ENCODE results near the gene MRGPRF.

DNA sequence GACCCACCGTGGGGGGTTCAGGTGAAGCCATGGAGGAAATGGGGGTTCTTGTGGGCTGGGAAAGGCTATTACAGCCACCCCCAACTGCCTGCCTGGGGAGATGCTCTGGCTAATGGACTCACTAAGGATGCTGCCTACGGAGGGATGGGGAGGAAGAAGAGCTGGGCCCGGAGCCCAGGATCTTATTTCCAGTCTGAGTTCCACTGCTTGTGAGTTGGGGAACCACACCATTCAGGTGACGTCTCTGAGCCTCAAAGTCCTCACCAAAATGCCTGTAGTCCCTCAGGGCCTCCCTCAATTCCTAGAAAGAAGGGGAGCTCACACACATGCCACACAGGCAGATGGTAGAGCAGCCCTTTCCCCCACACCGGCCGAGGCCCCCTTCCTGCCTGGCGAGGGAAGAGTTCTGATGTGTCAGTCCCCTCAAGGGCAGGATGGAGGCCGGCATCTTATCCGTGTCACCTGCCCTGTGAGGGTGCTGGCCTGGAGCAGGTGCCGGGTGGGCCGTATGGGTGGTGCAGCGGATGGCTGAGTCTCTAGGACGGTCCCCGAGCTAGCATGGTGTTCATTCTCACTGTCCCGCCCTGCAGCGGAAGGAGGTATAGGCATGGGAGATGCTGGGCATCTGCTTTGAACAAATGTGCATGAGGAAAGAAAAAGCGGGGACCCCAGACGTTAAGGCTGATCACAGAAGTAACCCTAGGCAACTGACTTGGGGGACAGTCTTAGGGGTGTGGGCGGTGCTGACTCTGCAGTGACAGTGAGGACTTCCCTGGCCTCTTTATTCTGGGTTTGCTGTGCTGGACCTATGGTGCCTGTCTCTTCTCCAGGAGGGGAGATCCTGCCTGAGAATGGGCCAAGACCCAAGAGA lies 15.7 kb downstream of the MRGPRF start:
- TF ChIP-seq, protein P1, sequence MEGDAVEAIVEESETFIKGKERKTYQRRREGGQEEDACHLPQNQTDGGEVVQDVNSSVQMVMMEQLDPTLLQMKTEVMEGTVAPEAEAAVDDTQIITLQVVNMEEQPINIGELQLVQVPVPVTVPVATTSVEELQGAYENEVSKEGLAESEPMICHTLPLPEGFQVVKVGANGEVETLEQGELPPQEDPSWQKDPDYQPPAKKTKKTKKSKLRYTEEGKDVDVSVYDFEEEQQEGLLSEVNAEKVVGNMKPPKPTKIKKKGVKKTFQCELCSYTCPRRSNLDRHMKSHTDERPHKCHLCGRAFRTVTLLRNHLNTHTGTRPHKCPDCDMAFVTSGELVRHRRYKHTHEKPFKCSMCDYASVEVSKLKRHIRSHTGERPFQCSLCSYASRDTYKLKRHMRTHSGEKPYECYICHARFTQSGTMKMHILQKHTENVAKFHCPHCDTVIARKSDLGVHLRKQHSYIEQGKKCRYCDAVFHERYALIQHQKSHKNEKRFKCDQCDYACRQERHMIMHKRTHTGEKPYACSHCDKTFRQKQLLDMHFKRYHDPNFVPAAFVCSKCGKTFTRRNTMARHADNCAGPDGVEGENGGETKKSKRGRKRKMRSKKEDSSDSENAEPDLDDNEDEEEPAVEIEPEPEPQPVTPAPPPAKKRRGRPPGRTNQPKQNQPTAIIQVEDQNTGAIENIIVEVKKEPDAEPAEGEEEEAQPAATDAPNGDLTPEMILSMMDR (conservative IDR thresholded peaks at IDR 0.05; ENCODE audit: low read depth, low read length): no peak
- TF ChIP-seq EZH2phosphoT487 (IDR thresholded peaks at IDR 0.05; ENCODE audit: borderline replicate concordance, low read length) (no peak), EZH2 (IDR thresholded peaks at IDR 0.05; ENCODE audit: low read length, unreplicated experiment) (no peak)
